H1 (cell line): ENCODE measurements around the gene TMEM169.

Experiments used
- EZH2 ChIP-seq: fragments of 200-600 bp; sonication (generic); IDR thresholded peaks from 2 replicates; pipeline ENCODE4 v1.7.1; 2012; ENCODE audit warnings: low read depth, mild to moderate bottlenecking, moderate library complexity, low read length, inconsistent platforms; ENCODE audit not compliant: severe bottlenecking
- TF ChIP-seq, protein P1 (sequence below), 3 experiments: IDR thresholded peaks; 1 replicate in 2 of 3; 2 replicates in 1 of 3; pipeline versions ENCODE4 v1.5.1 to v1.6.1; 2011; ENCODE audit warnings: low read length in 3 of 3, mild to moderate bottlenecking in 3 of 3, inconsistent platforms in 2 of 3, low read depth in 1 of 3, moderate library complexity in 1 of 3; ENCODE audit not compliant: insufficient read depth in 1 of 3; ENCODE audit errors: control extremely low read depth in 1 of 3

DNA sequence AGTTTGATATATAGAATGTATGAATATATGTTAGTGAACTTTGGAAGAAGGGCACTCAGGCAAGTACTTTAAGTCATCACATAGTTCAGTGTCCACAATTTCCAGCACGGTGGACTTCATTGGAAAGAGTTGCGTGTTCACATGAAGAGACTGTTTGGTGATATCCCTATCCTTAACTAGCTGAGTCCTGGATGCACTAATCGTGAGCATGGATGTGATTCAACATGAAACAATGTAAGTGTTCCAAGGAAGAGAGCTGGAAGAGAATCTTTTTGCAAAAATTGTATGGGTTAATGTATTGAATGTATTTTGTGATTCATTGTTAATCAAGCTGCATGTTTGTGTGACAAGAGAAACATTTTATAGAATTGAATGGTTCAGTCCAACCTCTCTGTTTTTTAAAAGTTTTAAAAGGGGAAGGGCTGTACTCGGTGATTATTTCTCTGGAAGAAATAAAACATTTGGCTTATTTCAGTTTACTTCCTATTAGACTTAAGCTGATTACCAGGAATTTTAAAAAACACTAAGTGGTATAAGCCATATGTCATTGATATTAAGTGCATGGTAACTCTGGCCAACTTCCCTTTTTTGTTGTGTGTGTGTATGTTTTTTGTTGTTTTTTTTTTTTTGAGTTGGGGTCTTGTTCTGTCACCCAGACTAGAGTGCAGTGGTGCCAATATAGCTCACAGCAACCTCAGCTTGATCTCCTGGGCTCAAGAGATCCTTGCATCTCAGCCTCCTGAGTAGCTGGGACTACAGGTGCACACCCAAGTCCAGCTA lies 36.0 kb downstream of the TMEM169 start:
- TF ChIP-seq EZH2, result no peak
- TF ChIP-seq, protein P1, sequence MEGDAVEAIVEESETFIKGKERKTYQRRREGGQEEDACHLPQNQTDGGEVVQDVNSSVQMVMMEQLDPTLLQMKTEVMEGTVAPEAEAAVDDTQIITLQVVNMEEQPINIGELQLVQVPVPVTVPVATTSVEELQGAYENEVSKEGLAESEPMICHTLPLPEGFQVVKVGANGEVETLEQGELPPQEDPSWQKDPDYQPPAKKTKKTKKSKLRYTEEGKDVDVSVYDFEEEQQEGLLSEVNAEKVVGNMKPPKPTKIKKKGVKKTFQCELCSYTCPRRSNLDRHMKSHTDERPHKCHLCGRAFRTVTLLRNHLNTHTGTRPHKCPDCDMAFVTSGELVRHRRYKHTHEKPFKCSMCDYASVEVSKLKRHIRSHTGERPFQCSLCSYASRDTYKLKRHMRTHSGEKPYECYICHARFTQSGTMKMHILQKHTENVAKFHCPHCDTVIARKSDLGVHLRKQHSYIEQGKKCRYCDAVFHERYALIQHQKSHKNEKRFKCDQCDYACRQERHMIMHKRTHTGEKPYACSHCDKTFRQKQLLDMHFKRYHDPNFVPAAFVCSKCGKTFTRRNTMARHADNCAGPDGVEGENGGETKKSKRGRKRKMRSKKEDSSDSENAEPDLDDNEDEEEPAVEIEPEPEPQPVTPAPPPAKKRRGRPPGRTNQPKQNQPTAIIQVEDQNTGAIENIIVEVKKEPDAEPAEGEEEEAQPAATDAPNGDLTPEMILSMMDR (IDR thresholded peaks at IDR 0.05; ENCODE audit: control extremely low read depth in 1 of 3, insufficient read depth in 1 of 3, low read depth in 1 of 3, low read length in 3 of 3), result no peak
